HepG2 (cell line): Measurements from ENCODE around the gene HEATR1. TPM values are rescaled to one million over a fixed set of nuclear protein-coding genes. Genes with fewer than 3 reads are reported as not detected.
A peak's percentile ranks its signal among the peaks of the same experiment; 100 is the strongest.

Experiments used
- DZIP1 ChIP-seq: sonication (generic); formaldehyde crosslinking; IDR thresholded peaks from 2 replicates; pipeline ENCODE4 v1.5.0; 2020; ENCODE audit warnings: mild to moderate bottlenecking, missing genetic modification reagents
- GABPB1 ChIP-seq: IDR thresholded peaks from 2 replicates; pipeline ENCODE4 v1.6.1; 2016; ENCODE audit warnings: mild to moderate bottlenecking, missing genetic modification reagents, moderate library complexity, missing compliant biosample characterization
- GLI4 ChIP-seq: sonication (generic); formaldehyde crosslinking; IDR thresholded peaks from 2 replicates; pipeline ENCODE4 v1.5.1; 2020; ENCODE audit warnings: missing genetic modification reagents, mild to moderate bottlenecking, moderate library complexity, borderline replicate concordance
- GPBP1L1 ChIP-seq: sonication (generic); formaldehyde crosslinking; IDR thresholded peaks from 2 replicates; pipeline ENCODE4 v1.5.0; 2020; ENCODE audit warnings: mild to moderate bottlenecking, missing genetic modification reagents
- HNF4G ChIP-seq, 2 experiments: sonication (generic) in 1 of 2; formaldehyde crosslinking in 1 of 2; IDR thresholded peaks; 2 replicates each; pipeline versions ENCODE4 v1.4.0 to v1.6.1; 2011 to 2020; ENCODE audit warnings: borderline replicate concordance in 2 of 2, low read depth in 2 of 2, mild to moderate bottlenecking in 2 of 2, low read length in 1 of 2, missing genetic modification reagents in 1 of 2, moderate library complexity in 1 of 2
- KDM3A ChIP-seq: IDR thresholded peaks from 2 replicates; pipeline ENCODE4 v1.6.1; 2018; ENCODE audit warnings: low read depth, missing compliant biosample characterization
- KLF16 ChIP-seq, 2 experiments: sonication (generic) in 1 of 2; formaldehyde crosslinking in 1 of 2; IDR thresholded peaks; 2 replicates each; pipeline versions ENCODE4 v1.6.1 to v1.8.0; 2016 to 2023; ENCODE audit warnings: missing genetic modification reagents in 2 of 2, missing compliant biosample characterization in 1 of 2
- SCMH1 ChIP-seq: sonication (generic); formaldehyde crosslinking; IDR thresholded peaks from 2 replicates; pipeline ENCODE4 v1.9.0; 2021; ENCODE audit warnings: missing genetic modification reagents, mild to moderate bottlenecking, borderline replicate concordance
- SMARCC2 ChIP-seq: fragments of 450-650 bp; IDR thresholded peaks from 2 replicates; pipeline ENCODE4 v1.6.1; 2017; ENCODE audit warnings: antibody characterized with exemption, mild to moderate bottlenecking
- SRF ChIP-seq: IDR thresholded peaks from 2 replicates; pipeline ENCODE4 v1.6.1; 2011; ENCODE audit warnings: mild to moderate bottlenecking, low read depth, low read length, moderate library complexity
- TBL1XR1 ChIP-seq: fragments of 150-350 bp; IDR thresholded peaks from 2 replicates; pipeline ENCODE4 v1.6.1; 2014; ENCODE audit warnings: borderline replicate concordance, low read length; ENCODE audit not compliant: partially characterized antibody
- ZBED4 ChIP-seq: sonication (generic); formaldehyde crosslinking; IDR thresholded peaks from 2 replicates; pipeline ENCODE4 v1.4.0; 2020; ENCODE audit warnings: missing genetic modification reagents, borderline replicate concordance
- ZMAT3 ChIP-seq: sonication (generic); formaldehyde crosslinking; conservative IDR thresholded peaks from 2 replicates; pipeline ENCODE4 v1.7.0; 2021; ENCODE audit warnings: missing genetic modification reagents
- ZNF138 ChIP-seq: sonication (generic); formaldehyde crosslinking; IDR thresholded peaks from 2 replicates; pipeline ENCODE4 v1.5.0; 2020; ENCODE audit warnings: mild to moderate bottlenecking, low read depth, missing genetic modification reagents
- ZNF607 ChIP-seq: sonication (generic); formaldehyde crosslinking; IDR thresholded peaks from 2 replicates; pipeline ENCODE4 v1.5.1; 2020; ENCODE audit warnings: missing genetic modification reagents, mild to moderate bottlenecking, borderline replicate concordance
- polyA plus RNA-seq, 8 experiments: library from polyadenylated mRNA; depleted of rRNA in 3 of 8; stranded (reverse) in 7 of 8; unstranded in 1 of 8; fragments of >200 nt; fragmentation: Illumina TruSeq in 4 of 8; extraction: Trizol in 4 of 8; gene quantifications; 2 replicates each; pipeline versions ENCODE4 v1.2.1 to v1.2.3, GENCODE V29; 2011 to 2016; ENCODE audit warnings: low read depth in 4 of 8, missing spikeins in 1 of 8, mixed read lengths in 1 of 8; ENCODE audit not compliant: insufficient read depth in 1 of 8
- total RNA-seq, 5 experiments: library from RNA; depleted of rRNA; stranded (reverse); fragments of >200 nt; fragmentation: Illumina TruSeq; extraction: Trizol; gene quantifications; 2 replicates each; pipeline ENCODE4 v1.2.3, GENCODE V29; 2016; ENCODE audit warnings: low read depth in 1 of 5
- TF ChIP-seq, protein P1 (sequence below): sonication (generic); formaldehyde crosslinking; IDR thresholded peaks from 2 replicates; pipeline ENCODE4 v1.4.0; 2020; ENCODE audit warnings: mild to moderate bottlenecking, missing genetic modification reagents

The HEATR1 gene
- total and polyA plus RNA-seq, 2 of the 13 experiments (the other 11 are each of a cell fraction or from before 2014, with no cell fraction given) = 10.2 to 45.8 TPM

DNA sequence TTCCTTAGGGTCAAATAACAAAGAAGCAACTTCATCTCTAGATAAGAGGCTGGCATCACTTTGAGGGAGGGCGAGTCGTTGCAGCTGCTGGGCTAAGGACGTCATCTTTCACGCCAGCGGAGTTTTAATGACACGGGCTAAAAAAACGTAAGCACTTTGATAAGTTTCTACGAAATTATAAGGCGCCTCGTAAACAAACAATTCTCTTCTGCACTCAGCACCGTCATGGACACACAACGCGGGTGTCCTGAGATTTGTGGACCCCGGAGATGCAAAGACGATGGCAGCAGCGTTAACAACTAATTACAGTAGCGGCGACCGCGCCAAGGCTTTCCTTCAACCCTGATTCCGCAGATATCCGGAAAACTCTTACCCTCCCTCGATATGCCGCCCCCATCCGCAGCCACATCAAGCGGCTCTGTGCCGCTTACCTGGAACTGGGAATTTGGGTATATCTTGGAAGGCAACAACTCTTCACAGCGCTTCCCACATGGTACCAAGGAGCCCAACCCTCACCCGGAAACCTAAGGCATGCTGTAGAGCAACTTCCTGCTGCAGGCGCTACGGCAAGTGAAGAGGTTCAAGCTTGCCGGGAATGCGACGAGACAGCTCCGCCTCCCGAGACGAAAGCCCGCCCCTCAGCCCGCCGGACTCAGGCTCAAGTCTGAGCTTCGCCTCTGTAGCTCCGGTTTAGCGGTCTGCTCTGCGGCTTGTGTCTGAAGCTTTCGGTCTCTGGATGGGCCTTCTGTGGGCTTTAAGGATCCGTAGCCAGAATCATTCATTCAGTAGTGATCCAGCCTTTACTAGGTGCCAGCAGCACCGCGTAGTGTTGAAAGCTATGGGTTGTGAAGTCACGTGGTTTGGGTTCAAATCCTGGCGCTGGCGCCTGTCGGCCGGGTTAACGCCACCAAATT is at the start of gene HEATR1 (continued):
- no peak for TF ChIP-seq DZIP1 (CRISPR knock-in tag)
- peak; percentile 66; the same call in 1 of the 2 replicates for TF ChIP-seq ZMAT3
- TF ChIP-seq SRF = no peak
- no peak for TF ChIP-seq GPBP1L1 (CRISPR knock-in tag)
- peak; percentile 28; the same call in 1 of the 2 replicates for TF ChIP-seq GLI4 (CRISPR knock-in tag)
- TF ChIP-seq SCMH1 (CRISPR knock-in tag) = no peak
- TF ChIP-seq KDM3A (CRISPR knock-in tag) = no peak
- TF ChIP-seq, protein P1, sequence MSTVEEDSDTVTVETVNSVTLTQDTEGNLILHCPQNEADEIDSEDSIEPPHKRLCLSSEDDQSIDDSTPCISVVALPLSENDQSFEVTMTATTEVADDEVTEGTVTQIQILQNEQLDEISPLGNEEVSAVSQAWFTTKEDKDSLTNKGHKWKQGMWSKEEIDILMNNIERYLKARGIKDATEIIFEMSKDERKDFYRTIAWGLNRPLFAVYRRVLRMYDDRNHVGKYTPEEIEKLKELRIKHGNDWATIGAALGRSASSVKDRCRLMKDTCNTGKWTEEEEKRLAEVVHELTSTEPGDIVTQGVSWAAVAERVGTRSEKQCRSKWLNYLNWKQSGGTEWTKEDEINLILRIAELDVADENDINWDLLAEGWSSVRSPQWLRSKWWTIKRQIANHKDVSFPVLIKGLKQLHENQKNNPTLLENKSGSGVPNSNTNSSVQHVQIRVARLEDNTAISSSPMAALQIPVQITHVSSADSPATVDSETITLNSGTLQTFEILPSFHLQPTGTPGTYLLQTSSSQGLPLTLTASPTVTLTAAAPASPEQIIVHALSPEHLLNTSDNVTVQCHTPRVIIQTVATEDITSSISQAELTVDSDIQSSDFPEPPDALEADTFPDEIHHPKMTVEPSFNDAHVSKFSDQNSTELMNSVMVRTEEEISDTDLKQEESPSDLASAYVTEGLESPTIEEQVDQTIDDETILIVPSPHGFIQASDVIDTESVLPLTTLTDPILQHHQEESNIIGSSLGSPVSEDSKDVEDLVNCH = no peak
- TF ChIP-seq HNF4G (IDR thresholded peaks at IDR 0.05; ENCODE audit: borderline replicate concordance, low read depth, low read length) = peak; percentile 15; the same call in 1 of the 2 replicates
- peak; percentile 49; the same call in 1 of the 2 replicates for TF ChIP-seq HNF4G (CRISPR knock-in tag; IDR thresholded peaks at IDR 0.05; ENCODE audit: borderline replicate concordance, low read depth)
- TF ChIP-seq GABPB1 (CRISPR knock-in tag) = peak; percentile 95
- 0 out of 2 replicates have a peak, but pooled peaks have one; percentile 36 for TF ChIP-seq ZNF607 (CRISPR knock-in tag)
- no peak for TF ChIP-seq ZNF138
- TF ChIP-seq TBL1XR1 = no peak
- TF ChIP-seq KLF16 (CRISPR knock-in tag; IDR thresholded peaks at IDR 0.05) = peak in 1 of 2 experiments; percentile 86; a peak in 1 of 4 replicates
- 0 out of 2 replicates have a peak, but pooled peaks have one; percentile 29 for TF ChIP-seq ZBED4 (CRISPR knock-in tag)
- TF ChIP-seq SMARCC2 = no peak
